DOHH2 (cell line): Measurements from ENCODE around the gene BPIFB2.

Experiments
- CTCF ChIP-seq: fragments of 200-600 bp; sonication (generic); IDR thresholded peaks from one replicate; pipeline ENCODE4 v1.5.1; 2014; ENCODE audit warnings: antibody characterized with exemption, mild to moderate bottlenecking, low read depth, low read length; ENCODE audit not compliant: poor library complexity, severe bottlenecking
- EZH2phosphoT487 ChIP-seq: fragments of 200-600 bp; sonication (generic); IDR thresholded peaks from 2 replicates; pipeline ENCODE4 v1.6.1; 2017; ENCODE audit warnings: borderline replicate concordance, mild to moderate bottlenecking, antibody characterized with exemption, low read length, moderate library complexity, mixed read lengths

- TF ChIP-seq CTCF (no peak), EZH2phosphoT487 (no peak)
Observed at GRCh38 chr20:33024243-33024560, 16.7 kb downstream of the BPIFB2 start.
